ENCODE results near the gene UPP2.

Gene UPP2

GRCh38 chr2:158101384-158101926, at the start of gene UPP2:
Gene UPP2, plus strand, starts transcription at chr2:158101876. Its CDS starts 188 bp downstream, at chr2:158102064.
- DNase-seq (ENCODE audit: low read depth in 2 of 3, low spot score in 2 of 3), result no peak

GRCh38 chr2:158052761-158053160, 48.9 kb upstream of the UPP2 start:
- no peak for DNase-seq (ENCODE audit: low read depth in 2 of 3, low spot score in 2 of 3)

GRCh38 chr2:158056875-158057274, 44.8 kb upstream of the UPP2 start:
- DNase-seq (ENCODE audit: low read depth in 2 of 3, low spot score in 2 of 3), result no peak

- DNase-seq (ENCODE audit: low read depth in 2 of 3, low spot score in 2 of 3), result no peak
Observed at GRCh38 chr2:158060160-158060834, 41.4 kb upstream of the UPP2 start.

DNA sequence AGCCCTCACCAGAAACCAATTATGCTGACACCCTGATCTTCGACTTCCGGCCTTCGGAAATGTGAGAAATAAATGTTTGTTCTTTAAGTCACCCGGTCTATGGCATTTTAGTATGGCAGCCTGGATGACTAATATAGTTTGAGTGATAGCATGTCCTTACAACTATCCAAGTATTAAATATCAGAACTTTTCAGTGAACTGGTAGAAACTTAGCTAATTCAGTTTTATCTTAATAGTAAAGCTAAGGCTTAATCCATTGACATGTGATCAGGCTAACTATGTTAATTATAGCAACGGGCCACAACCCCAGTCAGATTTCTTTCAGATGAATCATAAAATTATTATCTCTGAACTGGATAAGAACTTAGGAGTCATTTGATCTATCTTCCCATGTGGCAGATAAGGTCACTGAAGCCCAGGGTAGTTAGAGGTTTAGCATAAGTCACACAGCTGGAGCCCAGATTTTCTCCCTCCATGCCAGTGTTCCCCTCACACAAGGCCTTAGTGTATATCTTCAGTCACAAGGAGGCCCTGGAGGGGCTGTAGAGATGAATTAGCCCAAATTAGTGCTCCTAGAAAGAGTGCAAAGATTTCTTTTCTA, 40.7 kb upstream of the UPP2 start:
- DNase-seq (ENCODE audit: low read depth in 2 of 3, low spot score in 2 of 3), result no peak

- DNase-seq (ENCODE audit: low read depth in 2 of 3, low spot score in 2 of 3), result no peak
Observed at GRCh38 chr2:158061763-158062162, 39.9 kb upstream of the UPP2 start.

GRCh38 chr2:158066046-158066713, 35.5 kb upstream of the UPP2 start:
- no peak for DNase-seq (ENCODE audit: low read depth in 2 of 3, low spot score in 2 of 3)

DNA sequence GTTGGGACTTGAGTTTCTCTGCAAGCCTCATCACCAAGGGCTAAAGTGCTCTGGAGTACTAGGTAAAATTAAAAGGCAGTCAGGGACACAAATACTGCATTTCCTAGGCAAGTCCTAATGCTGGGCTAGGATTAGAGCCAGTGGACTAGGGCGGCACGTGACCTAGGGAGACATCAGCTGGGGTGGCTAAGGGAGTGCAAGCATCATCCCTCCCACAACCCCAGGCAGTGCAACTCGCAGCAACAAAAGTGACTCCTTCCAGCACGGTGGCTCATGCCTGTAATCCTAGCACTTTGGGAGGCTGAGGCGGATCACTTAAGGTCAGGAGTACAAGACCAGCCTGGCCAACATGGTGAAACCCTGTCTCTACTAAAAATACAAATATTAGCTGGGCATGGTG, 30.7 kb upstream of the UPP2 start:
- DNase-seq (ENCODE audit: low read depth in 2 of 3, low spot score in 2 of 3), result no peak

- DNase-seq (ENCODE audit: low read depth in 2 of 3, low spot score in 2 of 3), result no peak
Observed at GRCh38 chr2:158072361-158072760, 29.3 kb upstream of the UPP2 start.

DNA sequence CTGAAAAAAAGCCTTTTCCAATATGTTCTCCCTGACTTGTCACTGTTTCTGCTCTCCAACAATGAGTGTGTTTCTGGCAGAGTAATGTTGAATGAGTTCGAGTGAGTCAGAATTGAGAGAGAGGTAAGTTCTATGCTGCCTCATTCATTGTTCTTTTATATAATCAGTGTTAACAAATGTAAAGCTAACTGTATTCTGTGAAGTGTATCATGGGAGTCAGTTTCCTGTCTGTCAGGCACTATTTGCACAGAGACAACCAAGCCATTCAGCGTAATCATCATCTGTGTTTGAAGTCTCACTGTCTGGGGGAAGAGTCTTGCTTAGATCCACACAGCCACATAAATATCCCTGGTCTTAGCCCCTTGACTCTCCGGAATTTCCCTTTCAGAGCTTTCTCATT, 22.0 kb upstream of the UPP2 start:
- DNase-seq (ENCODE audit: low read depth in 2 of 3, low spot score in 2 of 3), result no peak

GRCh38 chr2:158088093-158088492, 13.6 kb upstream of the UPP2 start:
- DNase-seq (ENCODE audit: low read depth in 2 of 3, low spot score in 2 of 3), result no peak

GRCh38 chr2:158089322-158089721, 12.4 kb upstream of the UPP2 start:
- no peak for DNase-seq (ENCODE audit: low read depth in 2 of 3, low spot score in 2 of 3)

- no peak for DNase-seq (ENCODE audit: low read depth in 2 of 3, low spot score in 2 of 3)
Observed at GRCh38 chr2:158091647-158092046, 10.0 kb upstream of the UPP2 start.

DNA sequence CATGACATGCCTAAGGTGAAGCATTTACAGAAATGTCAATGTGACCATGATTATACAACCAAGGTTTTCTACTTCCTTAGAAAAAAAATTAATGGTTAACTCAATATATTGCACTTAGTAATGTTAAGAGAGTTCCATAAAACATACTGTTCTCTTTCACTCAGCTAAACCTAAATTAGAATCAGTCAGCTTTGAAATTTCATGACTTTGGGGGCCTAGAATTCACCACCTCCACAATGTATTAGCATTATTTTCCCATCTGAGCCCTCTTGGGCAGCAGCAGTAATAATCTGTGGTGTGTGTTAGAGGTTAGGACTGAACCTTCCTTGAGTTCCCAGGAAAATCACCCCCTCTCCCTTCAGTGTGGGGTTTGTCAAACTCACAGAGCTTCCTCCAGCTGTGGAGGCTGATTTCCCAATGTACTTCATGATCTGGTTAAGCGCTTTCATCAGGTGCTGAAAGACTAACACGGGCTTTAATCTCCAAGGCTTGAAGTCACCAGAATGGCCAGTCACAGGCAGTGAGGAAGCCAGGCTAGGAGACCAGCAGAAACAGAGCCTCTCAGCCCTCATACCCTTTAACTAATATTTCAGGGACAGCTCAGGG, 7.1 kb upstream of the UPP2 start:
- DNase-seq (ENCODE audit: low read depth in 2 of 3, low spot score in 2 of 3), result no peak

GRCh38 chr2:158095269-158095668, 6.4 kb upstream of the UPP2 start:
- no peak for DNase-seq (ENCODE audit: low read depth in 2 of 3, low spot score in 2 of 3)

- no peak for DNase-seq (ENCODE audit: low read depth in 2 of 3, low spot score in 2 of 3)
Observed at GRCh38 chr2:158095912-158096311, 5.8 kb upstream of the UPP2 start.

DNA sequence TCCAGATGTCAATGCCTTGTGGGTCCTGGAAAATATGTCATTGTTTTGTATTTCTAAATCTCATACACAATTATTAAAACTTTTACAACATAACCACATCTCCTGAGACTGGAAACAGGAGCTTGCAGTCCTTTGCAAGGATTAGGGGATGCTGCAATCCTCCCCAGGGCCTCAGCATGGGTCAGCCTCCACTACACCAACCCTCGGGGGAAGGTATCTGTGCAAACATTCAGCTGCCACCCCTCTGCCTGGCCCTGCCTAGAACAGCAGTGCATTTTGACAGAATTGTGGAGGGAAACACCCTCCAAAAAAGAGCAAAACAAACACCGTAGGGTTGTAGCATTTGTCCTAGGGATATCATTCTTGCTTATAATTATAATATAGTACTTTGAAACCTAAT, 4.2 kb upstream of the UPP2 start:
- no peak for DNase-seq (ENCODE audit: low read depth in 2 of 3, low spot score in 2 of 3)

DNA sequence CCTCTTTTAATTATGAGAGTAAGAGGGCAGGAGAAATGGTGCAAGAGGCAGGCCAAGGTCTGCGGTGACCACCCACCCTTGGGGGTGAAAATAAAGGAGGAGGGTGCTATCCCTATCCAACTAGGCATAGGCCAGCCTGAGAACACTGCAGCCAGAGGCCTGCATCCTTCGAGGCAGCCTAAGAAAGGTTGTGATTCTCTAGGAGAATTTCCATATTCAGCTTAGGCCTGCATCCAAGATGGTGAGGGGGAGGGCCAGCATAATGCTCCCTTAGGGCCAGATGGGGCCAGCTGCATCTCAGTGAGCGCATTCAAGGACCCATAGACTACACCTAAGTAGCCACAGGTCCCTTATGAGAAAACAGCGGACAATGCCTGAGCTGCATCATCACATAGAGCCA, 3.5 kb upstream of the UPP2 start:
- DNase-seq (ENCODE audit: low read depth in 2 of 3, low spot score in 2 of 3), result no peak

GRCh38 chr2:158099716-158100115, 2.0 kb upstream of the UPP2 start:
- no peak for DNase-seq (ENCODE audit: low read depth in 2 of 3, low spot score in 2 of 3)

GRCh38 chr2:158100411-158100810, 1.3 kb upstream of the UPP2 start:
- DNase-seq (ENCODE audit: low read depth in 2 of 3, low spot score in 2 of 3), result no peak

DNA sequence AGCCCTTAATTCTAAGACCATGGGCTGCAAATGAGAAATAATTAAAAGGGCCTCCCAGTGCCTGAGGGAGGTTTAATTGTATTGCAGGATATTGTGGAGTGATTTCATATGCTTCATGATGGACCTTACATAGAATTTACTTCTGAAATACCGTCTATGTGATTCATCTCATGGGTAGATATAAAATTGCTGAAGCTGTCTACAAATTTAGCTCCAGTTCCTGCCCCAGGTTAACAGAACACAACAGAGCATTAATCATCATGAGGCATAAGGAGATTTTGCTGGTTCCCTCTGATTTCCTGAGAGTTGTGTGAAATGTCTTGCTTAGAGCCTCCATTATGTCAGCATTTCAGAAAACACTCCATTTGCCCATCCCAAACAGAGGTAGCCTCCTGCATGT, 770 bp downstream of the UPP2 start:
- no peak for DNase-seq (ENCODE audit: low read depth in 2 of 3, low spot score in 2 of 3)
